Right lobe of liver (tissue), 6 donors: ENCODE measurements around the gene PDCL2. TPM values are rescaled to one million over a fixed set of nuclear protein-coding genes. Genes with fewer than 3 reads are reported as not detected.

ENCODE experiments used
- ATAC-seq, 4 donors: fragments of 200-7000 bp; cut with Tn5 transposase; one replicate each; pipeline ENCODE4 v1.9.1; 2020; ENCODE audit warnings: mild to moderate bottlenecking in 4 of 4, moderate library complexity in 4 of 4
- DNase-seq, 3 donors: peaks; one replicate each; pipeline ENCODE4 v3.0.0-alpha.2; 2020
- H3K27ac ChIP-seq, 3 donors: fragments of 200-600 bp; one replicate each; pipeline ENCODE4 v1.8.0; 2022
- H3K27me3 ChIP-seq, 2 donors: fragments of 200-600 bp; one replicate each; pipeline ENCODE4 v1.8.0; 2022
- H3K36me3 ChIP-seq, 4 donors: fragments of 200-600 bp; sonication (generic) in 1 of 4; one replicate each; pipeline versions ENCODE4 v1.5.1 to v1.8.0; 2017 to 2022; ENCODE audit warnings: control low read depth in 1 of 4
- H3K4me1 ChIP-seq, 4 donors: fragments of 200-600 bp; sonication (generic) in 1 of 4; one replicate each; pipeline versions ENCODE4 v1.5.1 to v1.8.0; 2017 to 2022; ENCODE audit warnings: control low read depth in 1 of 4
- H3K4me3 ChIP-seq, 3 donors: fragments of 200-600 bp; one replicate each; pipeline ENCODE4 v1.8.0; 2022
- H3K9me3 ChIP-seq, 4 donors: fragments of 200-600 bp; sonication (generic) in 1 of 4; one replicate each; pipeline versions ENCODE4 v1.5.1 to v1.8.0; 2017 to 2022; ENCODE audit warnings: control low read depth in 1 of 4
- CTCF ChIP-seq, 4 donors: fragments of 200-600 bp in 3 of 4; fragments of 450-650 bp in 1 of 4; IDR thresholded peaks; one replicate each; pipeline versions ENCODE4 v1.5.1 to v1.8.0; 2016 to 2022; ENCODE audit warnings: antibody characterized with exemption in 4 of 4, mild to moderate bottlenecking in 2 of 4
- POLR2A ChIP-seq: fragments of 450-650 bp; IDR thresholded peaks from one replicate; pipeline ENCODE4 v1.6.1; 2017; ENCODE audit warnings: antibody characterized with exemption, mild to moderate bottlenecking
- WGBS: methylation state at CpG from one replicate; pipeline ENCODE4 v1.1.6; 2018; ENCODE audit warnings: low coverage, low lambda C conversion rate; ENCODE audit not compliant: insufficient coverage; ENCODE audit errors: missing lambda C conversion rate; 5-methylcytosine and 5-hydroxymethylcytosine counted together
- intact Hi-C, 2 donors: fragments of 100-400 bp; cut with DNase I; formaldehyde crosslinking; loops; one replicate each; pipeline versions ENCODE4 v1.11.2 to v1.14.1; 2022
- total RNA-seq, 6 experiments: library from RNA; depleted of rRNA in 2 of 6; stranded (reverse); fragments of >200 nt in 2 of 6; fragmentation: NEBNext Ultra II Directional in 3 of 6; extraction: Animal tissue kit (Norgen Biotek cat#: 25700) in 3 of 6; gene quantifications; one replicate each; pipeline versions ENCODE4 v1.1.0 to v1.2.4, GENCODE V29; 2016 to 2023
- donor health status: DM: no; HTN: yes; CAD: no.
- donor health status: DM: no; HTN: no; CAD: no.
- donor health status: DM: no; HTN: no; CAD: no.
- donor health status: DM: no; HTN: yes; CAD: no.
- donor health status: DM: no; HTN: yes; CAD: no.

Gene PDCL2
- total RNA-seq, 6 experiments from 2014 or later: not detected

GRCh38 chr4:55618546-55619143, 26.6 kb upstream of the PDCL2 start:
- H3K36me3 ChIP-seq: no peaks in the 10 kb centered on the region
- intact Hi-C loops: no loop called here
- no peak for ATAC-seq
- 60% methylated on average over 1 of the region's 1 CpG for WGBS
- no peak overlapping the region for H3K27ac ChIP-seq
- no peaks in the 10 kb centered on the region for H3K9me3 ChIP-seq
- no peaks in the 10 kb centered on the region for H3K4me1 ChIP-seq
- no peak for DNase-seq
- TF ChIP-seq POLR2A (no peak), CTCF (IDR thresholded peaks at IDR 0.05) (no peak)
- H3K27me3 ChIP-seq: no peaks in the 10 kb centered on the region
- no peak overlapping the region for H3K4me3 ChIP-seq

GRCh38 chr4:55617587-55618197, 25.6 kb upstream of the PDCL2 start:
- Histone ChIP-seq H3K4me3 (no peak overlapping the region), H3K27me3 (no peaks in the 10 kb centered on the region), H3K9me3 (no peaks in the 10 kb centered on the region), H3K27ac (no peak overlapping the region), H3K4me1 (no peaks in the 10 kb centered on the region), H3K36me3 (no peaks in the 10 kb centered on the region)
- ATAC-seq: no peak
- DNase-seq: no peak
- 67% methylated on average over 1 of the region's 1 CpG for WGBS
- intact Hi-C loops: no loop called here
- TF ChIP-seq POLR2A: no peak
- TF ChIP-seq CTCF (IDR thresholded peaks at IDR 0.05): no peak

GRCh38 chr4:55615008-55615407, 23.0 kb upstream of the PDCL2 start:
- no peak for TF ChIP-seq POLR2A
- TF ChIP-seq CTCF (IDR thresholded peaks at IDR 0.05): no peak
- H3K27me3 ChIP-seq: no peaks in the 10 kb centered on the region
- no peak overlapping the region for H3K4me3 ChIP-seq
- H3K4me1 ChIP-seq: no peaks in the 10 kb centered on the region
- intact Hi-C loops: no loop called here
- 69% methylated on average over 3 of the region's 3 CpGs for WGBS
- ATAC-seq (no peak), DNase-seq (no peak)
- no peaks in the 10 kb centered on the region for H3K36me3 ChIP-seq
- no peaks in the 10 kb centered on the region for H3K9me3 ChIP-seq
- no peak overlapping the region for H3K27ac ChIP-seq

GRCh38 chr4:55613621-55614020, 21.6 kb upstream of the PDCL2 start:
- Histone ChIP-seq H3K9me3 (no peaks in the 10 kb centered on the region), H3K4me3 (no peak overlapping the region), H3K36me3 (no peaks in the 10 kb centered on the region), H3K27me3 (no peaks in the 10 kb centered on the region), H3K4me1 (no peaks in the 10 kb centered on the region), H3K27ac (no peak overlapping the region)
- WGBS: 82% methylated on average over 2 of the region's 3 CpGs
- TF ChIP-seq POLR2A (no peak), CTCF (IDR thresholded peaks at IDR 0.05) (no peak)
- no peak for ATAC-seq
- no peak for DNase-seq
- intact Hi-C loops: no loop called here
